ENCODE data around the gene CELSR1.
A peak's percentile ranks its signal among the peaks of the same experiment; 100 is the strongest.

CELSR1 gene

DNA sequence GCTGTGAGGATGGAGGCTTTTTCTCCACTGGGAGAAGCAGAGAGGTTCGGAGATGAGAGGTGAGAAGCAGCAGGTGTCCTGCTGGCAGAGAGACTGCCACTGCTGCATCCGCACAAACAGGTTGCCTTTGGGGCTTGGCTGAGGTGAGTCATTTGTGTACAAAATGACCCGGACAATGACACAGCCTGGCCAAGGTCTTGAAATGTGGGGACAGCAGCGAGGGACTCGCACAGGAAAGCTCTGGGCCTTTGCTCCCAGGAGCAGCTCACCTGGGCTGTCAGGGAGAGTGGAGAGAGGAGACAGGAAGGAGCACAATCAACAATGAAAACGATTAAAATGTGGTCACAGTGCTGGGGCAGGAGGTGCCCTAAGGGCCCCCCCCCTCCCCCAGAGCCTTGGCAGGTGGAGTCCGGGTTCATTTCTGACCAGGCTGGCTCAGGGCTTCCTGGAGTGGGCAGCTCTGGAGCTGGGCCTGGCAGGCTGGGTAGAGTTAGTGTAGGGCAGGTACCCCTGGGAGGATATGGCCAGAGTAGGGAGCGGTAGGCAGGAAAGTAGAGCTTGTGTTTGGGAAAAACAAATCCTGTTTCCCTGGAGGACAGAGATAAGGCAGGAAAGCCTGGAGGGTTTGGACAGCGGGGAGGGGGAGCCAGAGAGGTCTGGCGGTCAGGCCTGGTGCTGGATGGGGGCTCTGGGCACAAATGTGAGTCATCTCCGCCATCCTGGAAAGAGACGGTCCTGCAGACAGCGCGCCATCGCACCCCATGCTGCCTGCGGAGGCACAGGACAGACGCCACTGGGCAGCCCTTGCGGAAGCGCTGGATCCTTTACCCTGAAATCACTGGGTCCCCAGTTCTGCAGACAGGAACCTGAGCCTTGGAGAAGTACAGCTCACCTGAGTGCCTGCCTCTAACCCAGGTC lies 37.8 kb upstream of the CELSR1 start:
- DNase-seq (ENCODE audit: low read depth in 2 of 3, low spot score in 2 of 3) = no peak

- no peak for DNase-seq (ENCODE audit: low read depth in 2 of 3, low spot score in 2 of 3)
Measured at GRCh38 chr22:46574438-46574992, 37.1 kb upstream of the CELSR1 start.

- DNase-seq (ENCODE audit: low read depth in 2 of 3, low spot score in 2 of 3) = no peak
Measured at GRCh38 chr22:46573781-46574437, 36.5 kb upstream of the CELSR1 start.

- DNase-seq (ENCODE audit: low read depth in 2 of 3, low spot score in 2 of 3) = no peak
Measured at GRCh38 chr22:46572911-46573780, 35.7 kb upstream of the CELSR1 start.

DNA sequence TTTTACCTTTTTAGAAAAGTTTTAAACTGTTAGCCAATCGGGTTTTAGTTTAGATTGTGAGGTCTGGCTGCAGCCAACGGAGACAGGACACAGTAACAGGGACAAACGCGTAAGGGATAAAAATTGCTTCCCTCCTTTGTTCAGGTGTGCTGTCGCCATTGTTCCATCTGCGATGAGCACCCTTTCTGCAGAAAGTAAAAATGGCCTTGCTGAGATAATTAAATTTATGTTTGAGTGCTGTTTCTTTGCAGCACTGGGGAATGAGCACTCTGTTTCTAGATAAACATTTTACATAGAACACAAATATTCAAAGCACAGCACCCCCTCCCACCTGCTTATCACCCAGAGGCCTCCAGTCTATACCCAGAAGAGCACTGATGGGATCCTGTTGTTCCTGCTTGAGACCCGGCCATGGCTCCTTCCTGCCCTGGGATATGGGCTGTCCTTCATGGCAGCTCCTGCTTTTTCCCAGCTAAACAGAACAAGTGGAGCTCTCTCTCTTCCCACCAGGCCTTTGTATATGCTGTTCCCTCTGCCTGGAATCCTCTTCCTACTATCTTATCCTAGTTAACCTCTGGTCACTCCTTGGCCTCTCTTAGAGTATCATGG lies 34.3 kb upstream of the CELSR1 start:
- no peak for DNase-seq (ENCODE audit: low read depth in 2 of 3, low spot score in 2 of 3)

DNA sequence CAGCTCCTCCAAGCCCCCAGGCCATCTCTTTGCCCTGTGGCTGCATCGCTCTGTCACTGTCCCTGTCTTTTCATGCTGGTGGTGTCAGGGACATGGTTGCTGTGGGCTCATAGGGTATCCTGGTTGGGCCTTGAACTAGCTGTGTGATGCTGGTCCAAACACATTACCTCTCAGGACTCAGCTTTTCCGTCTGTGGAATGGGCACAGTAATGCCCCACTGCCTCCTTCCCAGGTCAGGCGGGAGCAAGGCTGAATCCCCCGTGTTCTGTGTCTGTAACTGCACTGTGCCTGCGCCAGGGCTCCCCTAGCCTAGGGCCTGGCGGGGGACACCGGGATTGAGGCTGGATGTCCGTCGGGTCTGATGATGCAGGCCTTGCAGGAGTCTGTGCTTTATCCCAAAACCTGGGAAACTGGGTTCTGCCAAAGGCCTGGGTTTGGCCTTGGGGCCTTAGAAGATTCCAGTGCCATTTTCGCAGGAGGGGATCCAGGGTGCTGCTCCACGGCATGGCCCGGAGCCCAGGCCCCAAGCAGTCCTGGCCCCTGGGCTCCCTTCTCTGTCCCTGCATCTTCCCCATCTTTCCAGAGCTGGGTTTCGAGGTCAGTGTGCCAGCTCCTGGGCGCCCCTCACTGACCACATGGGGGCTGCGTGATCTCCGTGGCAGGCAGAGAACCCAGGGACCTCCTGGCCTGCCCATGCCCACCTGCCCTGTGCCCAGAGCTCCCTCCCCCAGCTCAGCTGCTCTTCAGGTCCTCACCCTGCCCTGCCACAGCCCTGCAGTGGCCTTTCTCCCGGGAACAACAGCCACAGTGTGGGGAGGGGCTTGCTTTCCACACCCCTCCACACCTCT lies 32.7 kb upstream of the CELSR1 start:
- DNase-seq (ENCODE audit: low read depth in 2 of 3, low spot score in 2 of 3) = no peak

DNA sequence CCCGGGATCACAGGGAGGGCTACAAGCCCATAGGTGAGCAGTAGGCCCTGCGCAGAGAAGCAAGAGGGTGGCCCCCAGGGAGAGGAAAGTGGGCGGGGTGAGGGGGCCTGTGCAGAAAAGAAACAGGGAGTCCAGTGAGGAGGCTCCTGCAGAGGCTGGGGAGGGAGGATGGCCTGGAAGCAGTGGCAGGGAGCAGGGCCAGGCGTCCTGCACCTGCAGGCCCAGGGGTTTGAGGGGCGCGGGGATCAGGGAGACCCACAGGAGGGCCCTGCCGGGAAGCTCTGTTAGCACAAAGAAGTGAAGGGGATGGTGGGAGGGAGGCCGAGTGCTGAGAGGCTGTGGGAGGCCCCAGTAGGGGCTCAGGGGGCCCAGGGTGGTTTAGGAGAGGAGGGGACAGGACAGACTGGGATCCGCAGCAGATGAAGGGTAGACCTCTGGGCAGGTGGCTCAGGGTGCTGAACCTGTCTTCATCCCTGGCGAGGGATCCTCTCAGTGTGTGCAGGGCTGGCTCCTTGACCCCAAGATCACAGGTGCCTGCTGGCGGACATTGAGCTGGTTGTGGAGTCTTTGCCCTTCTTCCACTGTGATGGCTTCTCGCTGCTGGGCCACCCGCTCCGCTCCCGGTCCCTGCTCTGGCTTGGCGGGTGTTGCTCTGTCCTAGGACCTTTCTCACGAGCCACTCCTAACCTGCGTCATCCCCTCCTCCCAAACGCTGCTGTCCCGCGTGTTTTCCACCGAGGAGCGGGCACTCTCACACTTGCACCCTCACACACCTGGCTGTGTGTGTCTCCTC lies 31.8 kb upstream of the CELSR1 start:
- no peak for DNase-seq (ENCODE audit: low read depth in 2 of 3, low spot score in 2 of 3)

GRCh38 chr22:46568102-46568809 lies 30.8 kb upstream of the CELSR1 start:
- DNase-seq (ENCODE audit: low read depth in 2 of 3, low spot score in 2 of 3) = no peak

DNA sequence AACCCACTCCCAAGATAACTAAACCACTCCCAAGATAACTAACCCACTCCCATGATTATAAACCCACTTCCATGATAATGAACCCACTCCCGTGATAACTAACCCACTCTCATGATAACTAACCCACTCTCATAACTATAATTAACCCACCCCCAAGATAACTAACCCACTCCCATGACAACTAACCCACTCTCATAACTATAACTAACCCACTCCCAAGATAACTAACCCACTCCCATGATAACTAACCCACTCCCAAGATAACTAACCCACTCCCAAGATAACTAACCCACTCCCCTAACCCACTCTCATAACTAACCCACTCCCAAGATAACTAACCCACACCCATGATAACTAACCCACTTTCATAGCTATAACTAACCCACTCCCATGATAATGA lies 30.1 kb upstream of the CELSR1 start:
- DNase-seq (ENCODE audit: low read depth in 2 of 3, low spot score in 2 of 3) = no peak

GRCh38 chr22:46564084-46564714 lies 26.8 kb upstream of the CELSR1 start:
- DNase-seq (ENCODE audit: low read depth in 2 of 3, low spot score in 2 of 3) = no peak

GRCh38 chr22:46563381-46564083 lies 26.1 kb upstream of the CELSR1 start:
- DNase-seq (ENCODE audit: low read depth in 2 of 3, low spot score in 2 of 3) = peak in 2 of 3 experiments; percentile 60 to 68

DNA sequence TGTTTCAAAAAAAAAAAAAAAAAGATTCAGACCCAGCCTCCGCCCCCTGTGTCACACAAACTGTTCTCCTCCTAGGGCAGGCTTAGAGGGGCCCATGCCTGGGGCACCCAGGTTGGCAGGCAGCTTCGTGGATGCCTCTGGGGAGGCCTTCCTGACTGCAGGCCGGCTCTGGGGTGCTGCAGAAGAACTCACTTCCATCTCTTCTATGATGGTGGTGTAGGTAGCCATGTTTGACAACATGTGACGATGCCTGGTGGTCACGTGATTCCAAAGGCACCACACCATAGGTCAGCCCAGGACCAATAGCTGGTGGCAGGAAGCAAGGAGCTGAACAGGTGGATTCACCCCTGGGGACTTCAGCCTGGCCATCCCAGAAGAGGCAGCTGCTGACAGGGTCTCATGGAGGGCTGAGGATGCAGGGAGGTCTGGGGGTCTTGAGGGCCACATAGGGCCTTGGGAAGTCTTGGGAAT lies 24.1 kb upstream of the CELSR1 start:
- no peak for DNase-seq (ENCODE audit: low read depth in 2 of 3, low spot score in 2 of 3)

GRCh38 chr22:46560696-46561295 lies 23.4 kb upstream of the CELSR1 start:
- no peak for DNase-seq (ENCODE audit: low read depth in 2 of 3, low spot score in 2 of 3)

GRCh38 chr22:46557736-46558480 lies 20.5 kb upstream of the CELSR1 start:
- DNase-seq (ENCODE audit: low read depth in 2 of 3, low spot score in 2 of 3) = no peak

GRCh38 chr22:46556775-46557174 lies 19.4 kb upstream of the CELSR1 start:
- no peak for DNase-seq (ENCODE audit: low read depth in 2 of 3, low spot score in 2 of 3)

DNA sequence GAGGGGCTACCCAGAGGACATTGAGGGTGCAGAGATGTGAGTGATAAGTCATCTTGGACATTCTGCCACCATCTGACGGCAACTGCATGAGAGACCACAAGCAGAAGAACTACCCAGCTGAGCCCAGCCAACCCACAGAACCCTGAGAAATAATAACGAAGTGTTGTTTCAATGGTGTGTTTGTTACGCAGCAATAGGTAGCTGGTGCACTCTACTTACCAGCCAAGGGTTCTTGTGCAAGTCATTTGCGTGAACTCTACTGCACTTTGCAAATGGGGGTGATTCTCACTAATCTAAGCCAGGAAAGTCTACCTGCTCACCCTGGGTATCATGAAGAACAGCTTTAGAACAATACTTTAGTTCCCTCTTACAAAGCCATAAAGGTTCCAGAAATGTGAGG lies 15.8 kb upstream of the CELSR1 start:
- DNase-seq (ENCODE audit: low read depth in 2 of 3, low spot score in 2 of 3) = no peak
